ENCODE results near the gene SCN9A.
"Not testable (repeated sequence)": the region's sequence is repeated elsewhere in the genome, so short reads cannot be mapped to it uniquely, and the experiment has no call there.

The SCN9A gene

DNA sequence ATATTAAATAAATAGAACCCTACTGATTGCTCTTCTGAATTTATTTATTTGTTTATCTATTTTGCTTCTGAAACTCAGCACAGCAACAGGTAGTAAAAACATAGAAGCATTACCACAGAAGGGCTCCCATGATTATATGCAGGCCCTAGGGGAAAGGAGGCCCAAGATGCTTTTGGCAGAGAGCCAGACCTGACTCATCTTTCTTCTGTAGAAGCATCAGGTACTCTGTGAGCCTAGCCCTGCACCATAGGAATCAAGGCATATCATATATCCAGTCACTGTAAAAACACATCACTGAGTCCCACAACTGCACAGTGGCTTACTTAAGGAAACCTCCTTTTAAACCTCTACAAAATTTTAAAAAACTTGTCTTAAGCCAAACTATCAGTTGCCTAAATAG is 1.8 kb downstream of the SCN9A start:
- DNase-seq, result no peak

- no peak for DNase-seq
Observed at GRCh38 chr2:166373539-166373938, 2.2 kb downstream of the SCN9A start.

DNA sequence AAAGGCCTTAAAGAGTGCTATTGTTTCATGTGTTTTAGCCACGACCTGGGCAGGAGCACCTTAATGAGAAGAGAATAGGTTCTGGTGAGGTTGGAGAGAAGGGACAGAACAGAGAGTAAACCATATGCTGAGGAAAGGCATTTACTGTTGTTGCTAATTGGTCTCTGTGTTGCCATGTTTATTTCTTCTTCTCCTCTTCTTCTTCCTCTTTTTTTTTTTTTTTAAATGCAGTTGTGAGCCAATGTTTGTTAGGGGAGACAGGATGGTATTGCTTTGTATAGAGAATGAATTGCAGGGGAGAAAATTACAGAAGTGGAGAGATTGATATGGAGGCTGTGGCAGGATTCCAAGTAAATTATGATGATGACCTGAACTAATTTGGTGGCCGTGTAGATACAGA is 2.6 kb downstream of the SCN9A start:
- DNase-seq, result no peak

DNA sequence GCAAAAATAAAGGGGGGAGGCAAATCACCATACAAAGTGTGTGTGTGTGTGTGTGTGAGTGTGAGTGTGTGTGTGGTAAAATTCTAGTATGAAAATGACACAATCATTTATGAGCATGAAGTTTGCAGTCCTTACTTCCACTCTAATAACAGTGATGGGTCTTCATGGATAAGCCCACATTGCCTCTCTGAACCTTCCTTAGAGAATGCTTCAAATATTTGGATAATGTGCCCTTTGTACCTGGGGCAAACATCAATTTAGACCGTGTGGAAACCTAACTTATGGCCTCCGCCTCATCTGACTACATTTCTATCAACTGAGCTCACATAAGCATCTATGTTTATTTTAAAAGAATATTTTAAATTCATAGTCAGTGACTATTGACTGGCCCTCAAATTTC is 3.7 kb downstream of the SCN9A start:
- DNase-seq, result no peak

- no peak for DNase-seq
Observed at GRCh38 chr2:166365803-166366420, 9.8 kb downstream of the SCN9A start.

DNA sequence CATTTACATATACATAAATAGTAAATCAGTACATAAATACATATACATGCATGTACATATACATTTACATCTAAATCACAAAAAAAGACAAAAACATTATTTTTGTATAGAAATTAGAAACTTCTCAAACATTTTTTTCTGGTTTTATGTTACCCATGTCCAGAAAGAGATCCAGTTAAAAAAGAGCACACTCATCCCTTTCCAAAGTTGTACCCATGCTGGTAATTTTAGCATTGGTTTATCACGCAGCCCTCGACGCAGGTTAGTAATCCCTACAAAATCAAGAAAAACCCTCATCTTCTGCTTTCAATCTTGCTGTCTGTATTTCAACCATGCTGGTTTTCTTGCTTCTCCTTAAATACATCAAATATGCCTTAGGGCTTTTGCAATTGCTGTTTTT is 10.5 kb downstream of the SCN9A start:
- DNase-seq, result no peak

GRCh38 chr2:166364476-166365161 is 11.1 kb downstream of the SCN9A start:
- DNase-seq, result no peak

- no peak for DNase-seq
Observed at GRCh38 chr2:166361351-166362153, 14.2 kb downstream of the SCN9A start.

DNA sequence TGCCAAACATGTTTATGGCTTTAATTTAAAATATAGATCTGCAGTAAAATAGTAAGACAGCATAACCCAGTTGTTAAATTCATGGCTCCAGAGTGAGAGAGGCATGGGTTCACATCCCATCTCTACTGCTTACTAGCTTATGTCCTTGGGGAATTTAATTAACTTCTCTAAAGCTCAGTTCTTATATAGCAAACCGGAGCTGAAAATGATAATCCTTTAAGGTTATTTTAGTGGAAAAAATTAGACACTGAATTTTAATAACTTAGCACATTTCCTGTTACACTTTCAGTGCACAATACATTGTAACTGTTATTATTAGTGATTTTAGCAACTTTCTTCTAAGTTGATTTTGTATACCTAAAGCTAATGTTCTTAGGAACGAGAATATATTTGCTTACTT is 14.8 kb downstream of the SCN9A start:
- DNase-seq, result no peak

DNA sequence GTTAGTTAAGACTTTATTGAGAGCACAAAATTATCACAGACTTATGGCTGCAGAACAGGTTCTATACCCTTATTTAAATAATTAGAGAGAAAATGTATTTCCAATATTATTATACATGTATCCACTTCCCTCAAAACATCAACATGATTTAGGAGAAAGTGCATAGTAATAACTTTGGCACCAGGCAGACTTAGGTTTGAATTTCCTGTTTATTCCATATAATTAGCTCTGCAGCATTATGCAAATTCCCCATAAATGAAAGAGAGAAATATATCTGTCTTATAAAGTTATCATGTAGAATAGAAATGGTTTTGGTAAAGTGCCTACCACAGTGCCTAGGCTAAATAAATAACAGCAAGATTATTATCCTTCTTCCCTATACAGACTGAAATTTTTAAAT is 15.3 kb downstream of the SCN9A start:
- no peak for DNase-seq

GRCh38 chr2:166357950-166358321 is 17.8 kb downstream of the SCN9A start:
- DNase-seq, result not testable (repeated sequence)

- no peak for DNase-seq
Observed at GRCh38 chr2:166357068-166357949, 18.4 kb downstream of the SCN9A start.

DNA sequence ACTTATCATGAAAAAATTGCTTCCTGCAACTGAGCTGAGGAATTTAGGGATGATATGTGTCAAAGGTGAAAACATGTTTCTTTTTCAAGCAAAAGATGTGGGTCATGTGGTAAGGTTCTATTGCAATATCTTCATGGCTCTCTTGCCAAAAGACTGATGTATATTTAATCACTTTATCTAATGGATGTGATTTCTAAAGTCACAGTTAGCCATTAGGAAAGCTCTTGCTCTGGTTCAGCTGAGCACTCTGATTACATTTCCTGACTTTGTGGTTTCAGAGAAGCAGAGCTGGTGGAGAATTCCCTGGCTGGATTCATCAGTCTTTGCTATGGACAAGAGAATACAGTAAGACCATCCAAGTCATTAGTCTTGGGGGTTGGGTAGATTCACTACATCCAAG is 24.4 kb downstream of the SCN9A start:
- DNase-seq, result no peak

- no peak for DNase-seq
Observed at GRCh38 chr2:166350525-166350924, 25.2 kb downstream of the SCN9A start.

DNA sequence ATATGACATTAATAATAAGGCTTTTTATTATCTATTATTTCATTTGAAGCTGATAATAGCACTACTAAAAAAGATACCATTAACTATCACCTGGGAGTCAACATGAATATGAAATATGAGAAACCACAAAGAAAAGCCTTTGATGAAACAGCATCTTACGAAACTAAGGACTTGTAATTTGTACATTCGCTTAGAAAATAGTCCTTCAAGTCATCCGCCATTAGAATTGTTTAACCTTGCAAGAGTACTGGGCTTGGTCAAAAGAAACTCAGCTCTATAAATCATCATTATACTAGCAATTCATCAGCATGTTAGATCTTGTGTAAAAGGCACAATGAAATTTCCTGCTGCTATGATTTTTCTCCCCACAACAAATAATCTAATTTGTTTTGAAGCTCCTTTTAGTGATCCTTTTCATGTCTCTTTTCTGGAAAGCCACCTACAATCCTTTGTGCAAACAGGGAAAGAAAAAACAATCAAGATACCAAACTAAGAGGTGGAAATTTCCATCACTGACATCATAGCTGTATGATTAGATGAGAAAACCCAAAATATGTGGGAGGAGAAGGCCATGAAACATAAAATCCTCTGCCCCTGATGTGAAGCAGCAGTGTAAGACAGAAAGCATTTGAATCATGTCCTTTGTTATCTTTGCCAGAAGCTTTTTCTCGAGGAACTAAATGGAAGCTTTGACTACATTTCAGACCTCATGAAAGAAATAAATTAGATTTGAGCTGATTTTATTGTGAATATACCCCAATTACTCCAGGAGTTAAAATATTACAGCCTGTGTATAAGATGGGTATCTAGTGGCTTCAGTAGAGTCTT is 31.2 kb downstream of the SCN9A start:
- DNase-seq, result no peak

DNA sequence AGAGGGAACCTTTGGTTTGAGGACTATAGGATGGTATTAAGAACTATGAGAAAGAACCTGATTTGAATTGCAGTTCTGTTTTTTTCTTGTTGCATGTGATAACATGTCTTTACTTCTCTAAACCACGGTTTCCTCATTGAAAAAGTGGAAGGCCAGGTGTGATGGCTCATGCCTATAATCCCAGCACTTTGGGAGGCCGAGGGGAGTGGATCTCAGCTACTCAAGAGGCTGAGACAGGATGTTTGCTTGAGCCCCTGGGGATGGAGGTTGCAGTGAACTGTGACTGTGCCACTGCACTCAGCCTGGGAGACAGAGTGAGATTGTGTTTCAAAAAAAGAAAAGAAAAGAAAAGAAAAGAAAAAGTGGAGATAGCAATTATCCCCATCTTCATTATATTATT is 32.3 kb downstream of the SCN9A start:
- no peak for DNase-seq

DNA sequence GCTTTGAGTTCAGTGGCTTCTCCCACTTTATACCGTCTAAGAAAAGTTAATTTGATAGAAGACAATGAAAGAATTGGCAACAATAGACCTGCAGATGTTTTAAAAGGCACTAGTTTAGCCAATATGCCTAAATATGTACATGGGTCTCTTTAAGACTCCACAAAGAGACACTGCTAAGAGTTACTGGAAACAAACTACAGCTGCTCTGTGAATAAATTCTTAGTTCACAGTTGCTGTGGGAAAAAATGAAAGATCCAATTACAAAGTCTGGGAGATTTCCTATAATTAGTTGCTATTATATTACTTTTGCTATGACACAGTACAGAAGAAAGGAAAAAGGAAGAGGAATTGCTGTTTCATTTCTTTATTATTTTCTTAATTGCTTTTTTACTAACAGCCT is 34.3 kb downstream of the SCN9A start:
- no peak for DNase-seq

- DNase-seq, result no peak
Observed at GRCh38 chr2:166338831-166339339, 36.9 kb downstream of the SCN9A start.

- no peak for DNase-seq
Observed at GRCh38 chr2:166337932-166338331, 37.8 kb downstream of the SCN9A start.

DNA sequence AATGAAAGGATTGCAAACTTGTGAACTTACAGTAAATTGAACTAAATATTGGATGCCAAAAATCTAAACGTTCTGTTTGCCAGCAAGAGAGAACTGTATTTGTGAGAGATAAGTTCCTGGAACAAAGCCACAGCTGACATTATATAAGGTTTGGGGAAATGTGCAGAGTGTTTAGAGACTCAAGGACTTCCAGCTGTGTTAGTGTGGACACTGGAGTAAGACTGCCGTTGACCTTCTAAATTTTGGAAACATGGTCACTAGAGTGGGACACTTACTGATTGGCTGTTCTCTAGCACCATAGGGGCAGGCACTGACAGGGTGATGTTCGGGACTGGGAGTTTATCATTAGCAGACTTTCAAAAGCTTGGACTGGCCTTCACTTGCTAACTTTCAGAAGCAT is 40.5 kb downstream of the SCN9A start:
- no peak for DNase-seq

DNA sequence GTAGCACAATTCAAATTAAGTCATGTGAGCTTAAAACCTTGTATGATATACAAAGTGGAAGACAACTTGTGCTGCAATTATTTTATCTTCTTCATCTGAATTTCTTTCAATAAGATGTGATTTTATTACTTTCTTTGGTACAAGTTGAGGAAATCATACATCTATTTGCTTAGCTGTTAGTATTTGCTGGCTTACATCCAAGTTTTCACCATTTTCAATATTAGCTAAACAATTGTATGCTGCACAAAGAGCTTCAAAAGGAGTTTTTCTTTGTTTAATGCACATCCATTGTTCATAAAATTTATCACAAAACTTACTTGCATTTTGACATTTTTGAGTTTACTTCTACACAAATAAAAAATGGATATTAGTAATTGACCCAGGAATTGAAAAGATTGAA is 40.9 kb downstream of the SCN9A start:
- no peak for DNase-seq

DNA sequence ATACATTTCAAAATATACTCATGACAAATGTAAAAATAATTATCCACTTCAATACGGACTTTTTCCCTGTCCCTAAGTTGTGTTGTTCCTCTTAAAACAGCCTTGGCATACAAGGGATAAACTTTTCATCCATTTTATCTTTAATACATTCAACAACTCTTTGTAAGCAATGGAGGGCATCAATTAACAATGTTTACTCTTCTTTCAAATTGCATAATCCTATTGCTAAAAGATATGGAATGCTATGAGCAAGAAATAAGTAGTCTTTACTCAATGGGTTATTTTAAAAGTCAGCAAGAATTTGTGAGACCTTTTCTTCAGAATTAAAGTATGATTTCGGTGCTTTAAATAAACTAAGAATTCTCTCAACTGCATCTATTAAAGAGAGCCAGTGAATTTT is 41.9 kb downstream of the SCN9A start:
- DNase-seq, result no peak
